CD4-positive, alpha-beta memory T cell (primary cell): ENCODE results near the gene PDK2. TPM values are rescaled to one million over a fixed set of nuclear protein-coding genes. Genes with fewer than 3 reads are reported as not detected.

ENCODE experiments used
- CTCF ChIA-PET: fragments of 350-600 bp; sonication (Branson Sonifier 250); formaldehyde crosslinking; loops from one replicate; lab custom pipeline; 2021; ENCODE audit warnings: inconsistent platforms; ENCODE audit not compliant: partially characterized antibody; lab: Charles Lee
- POLR2A ChIA-PET: fragments of 350-600 bp; sonication (Branson Sonifier 250); formaldehyde crosslinking; loops from one replicate; lab custom pipeline; 2021; ENCODE audit not compliant: partially characterized antibody; lab: Charles Lee
- DNase-seq, 5 donors: peaks; one replicate each; pipeline versions ENCODE4 v3.0.0 to v3.0.0-alpha.2; 2020 to 2022; ENCODE audit warnings: mixed read lengths in 1 of 5
- H3K27ac ChIP-seq: one replicate; pipeline ENCODE4 v1.7.0; 2013; ENCODE audit warnings: low read depth, low read length
- H3K27me3 ChIP-seq: 2 replicates; pipeline ENCODE4 v1.7.0; 2013; ENCODE audit warnings: mild to moderate bottlenecking, low read length, moderate library complexity; ENCODE audit not compliant: insufficient read depth
- H3K36me3 ChIP-seq: 2 replicates; pipeline ENCODE4 v1.7.0; 2013; ENCODE audit warnings: mild to moderate bottlenecking, low read length, moderate library complexity; ENCODE audit not compliant: insufficient read depth
- H3K4me1 ChIP-seq: 2 replicates; pipeline ENCODE4 v1.7.0; 2013; ENCODE audit warnings: mild to moderate bottlenecking, low read length, moderate library complexity; ENCODE audit not compliant: insufficient read depth
- H3K4me3 ChIP-seq, 2 donors: one replicate each; pipeline ENCODE4 v1.7.0; 2013; ENCODE audit warnings: low read length in 2 of 2, mild to moderate bottlenecking in 1 of 2
- H3K9me3 ChIP-seq, 2 donors: one replicate each; pipeline ENCODE4 v1.7.0; 2013; ENCODE audit warnings: low read length in 2 of 2, control low read depth in 1 of 2; ENCODE audit not compliant: control insufficient read depth in 1 of 2
- H3K27ac Mint-ChIP-seq, 7 donors: one replicate each; pipeline ENCODE4 v1.8.0; 2020 to 2021; ENCODE audit warnings: mixed read lengths in 7 of 7, mild to moderate bottlenecking in 6 of 7, inconsistent platforms in 3 of 7, moderate library complexity in 3 of 7
- H3K27me3 Mint-ChIP-seq, 2 donors: one replicate each; pipeline ENCODE4 v1.8.0; 2020 to 2021; ENCODE audit warnings: mixed read lengths in 2 of 2
- H3K36me3 Mint-ChIP-seq, 2 donors: one replicate each; pipeline ENCODE4 v1.8.0; 2020 to 2021; ENCODE audit warnings: mixed read lengths in 2 of 2, inconsistent platforms in 1 of 2, mild to moderate bottlenecking in 1 of 2
- H3K4me1 Mint-ChIP-seq, 4 donors: one replicate each; pipeline ENCODE4 v1.8.0; 2020 to 2021; ENCODE audit warnings: mixed read lengths in 4 of 4, mild to moderate bottlenecking in 1 of 4
- H3K4me3 Mint-ChIP-seq, 8 donors: one replicate each; pipeline ENCODE4 v1.8.0; 2020 to 2021; ENCODE audit warnings: mixed read lengths in 8 of 8, mild to moderate bottlenecking in 7 of 8, moderate library complexity in 6 of 8, inconsistent platforms in 3 of 8
- H3K9me3 Mint-ChIP-seq, 8 donors: one replicate each; pipeline ENCODE4 v1.8.0; 2020 to 2021; ENCODE audit warnings: mixed read lengths in 8 of 8, mild to moderate bottlenecking in 5 of 8, inconsistent platforms in 3 of 8, moderate library complexity in 1 of 8
- intact Hi-C: fragments of 100-400 bp; cut with micrococcal nuclease; formaldehyde crosslinking; loops from one replicate; pipeline ENCODE4 v1.15.1; 2023
- polyA plus RNA-seq, 2 donors: library from polyadenylated mRNA; unstranded; fragments of 300-500 nt; fragmentation: Illumina TruSeq; gene quantifications; one replicate each; pipeline ENCODE4 v1.2.3, GENCODE V29; 2021
- total RNA-seq, 2 experiments: library from RNA; stranded (reverse); gene quantifications; one replicate each; pipeline ENCODE4 v1.2.3, GENCODE V29; 2021

PDK2 gene
- total and polyA plus RNA-seq, 4 experiments from 2014 or later: 34.5 to 40.6 (median 37.8) TPM

DNA sequence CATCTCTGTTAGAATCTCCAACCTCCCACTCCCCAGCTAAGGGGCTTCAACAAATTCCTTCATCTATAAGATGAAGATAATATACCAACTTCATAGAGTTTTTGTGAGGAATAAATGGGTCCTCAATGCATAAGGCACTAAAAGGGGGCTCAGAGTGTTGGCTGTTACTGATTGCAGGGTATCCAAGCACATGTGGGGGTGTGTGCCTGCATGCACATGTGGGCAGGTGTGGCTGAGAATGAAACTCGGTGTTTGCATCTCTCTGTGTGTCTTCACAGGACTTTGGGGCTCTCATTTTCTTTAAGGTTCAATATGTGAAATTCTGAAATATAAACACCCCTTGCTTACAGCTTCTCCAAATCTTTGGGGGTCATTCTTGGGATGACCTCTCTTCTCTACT, 59.5 kb downstream of the PDK2 start:
- Histone ChIP-seq H3K27me3 (no peaks in the 10 kb centered on the region), H3K36me3 (no peaks in the 10 kb centered on the region), H3K4me1 (peaks cover 43% of the 10 kb centered on the region), H3K9me3 (no peaks in the 10 kb centered on the region), H3K27ac (no peak overlapping the region), H3K4me3 (no peak overlapping the region)
- CTCF ChIA-PET: interaction anchor here (1.0 to 1.7 kb wide), 4 partner anchors 11 to 60 kb away, joined by 3 to 7 read pairs (median 4); no protein-coding TSS in a partner anchor
- H3K9me3 Mint-ChIP-seq: no peaks in the 10 kb centered on the region
- peaks cover 16 to 46% (median 31%) of the 10 kb centered on the region in 4 donors for H3K4me1 Mint-ChIP-seq
- DNase-seq: no peak
- POLR2A ChIA-PET: interaction anchor here (0.6 to 2.3 kb wide), 3 partner anchors 9 to 15 kb away, joined by 3 to 9 read pairs (median 3); no protein-coding TSS in a partner anchor
- no peaks in the 10 kb centered on the region for H3K27me3 Mint-ChIP-seq
- no peak overlapping the region for H3K4me3 Mint-ChIP-seq
- peak overlapping the region; percentile 47 to 82 (median 59) for H3K27ac Mint-ChIP-seq
- peaks cover 0 to 10% of the 10 kb centered on the region in 2 donors for H3K36me3 Mint-ChIP-seq
- intact Hi-C loops: no loop called here

- DNase-seq: no peak
- peaks cover 16 to 49% (median 31%) of the 10 kb centered on the region in 4 donors for H3K4me1 Mint-ChIP-seq
- POLR2A ChIA-PET: interaction anchor here (0.6 to 2.3 kb wide), 2 partner anchors 10 to 16 kb away, joined by 3 to 9 read pairs; no protein-coding TSS in a partner anchor
- H3K4me3 Mint-ChIP-seq: no peak overlapping the region
- H3K27ac ChIP-seq: no peak overlapping the region
- H3K9me3 Mint-ChIP-seq: no peaks in the 10 kb centered on the region
- H3K27me3 Mint-ChIP-seq: no peaks in the 10 kb centered on the region
- no peaks in the 10 kb centered on the region for H3K36me3 ChIP-seq
- H3K27ac Mint-ChIP-seq: peak overlapping the region in 1 of 7 donors; percentile 52
- H3K36me3 Mint-ChIP-seq: peaks cover 0 to 10% of the 10 kb centered on the region in 2 donors
- no peaks in the 10 kb centered on the region for H3K9me3 ChIP-seq
- H3K4me3 ChIP-seq: no peak overlapping the region
- peaks cover 43% of the 10 kb centered on the region for H3K4me1 ChIP-seq
- CTCF ChIA-PET: interaction anchor here (1.0 to 1.7 kb wide), 5 partner anchors 9 to 61 kb away, joined by 3 to 7 read pairs (median 5); no protein-coding TSS in a partner anchor
- intact Hi-C loops: no loop called here
- H3K27me3 ChIP-seq: no peaks in the 10 kb centered on the region
Observed at GRCh38 chr17:50155115-50155819, 60.1 kb downstream of the PDK2 start.

DNA sequence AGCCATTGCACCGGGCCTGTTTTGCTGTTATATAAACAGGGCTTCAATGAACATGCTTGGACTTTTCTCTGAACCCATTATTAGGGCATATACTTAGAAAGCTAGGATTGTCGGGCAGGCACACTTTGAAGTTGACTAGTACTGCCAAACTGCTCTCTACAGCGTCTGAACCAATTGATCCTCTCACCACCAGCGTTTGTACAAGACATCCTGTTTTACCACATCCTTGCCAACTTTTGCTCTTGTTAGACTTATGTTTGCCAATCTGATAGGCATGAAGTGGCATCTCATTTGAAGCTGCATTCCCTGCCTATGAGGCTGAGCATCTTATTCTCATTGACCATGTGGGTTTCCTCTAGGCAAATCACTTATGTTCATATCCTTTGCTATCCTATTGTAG, 62.7 kb downstream of the PDK2 start:
- Histone ChIP-seq H3K4me3 (no peak overlapping the region), H3K27me3 (no peaks in the 10 kb centered on the region), H3K27ac (no peak overlapping the region), H3K9me3 (no peaks in the 10 kb centered on the region), H3K36me3 (no peaks in the 10 kb centered on the region), H3K4me1 (peaks cover 48% of the 10 kb centered on the region)
- Mint-ChIP-seq H3K9me3 (no peaks in the 10 kb centered on the region), H3K4me3 (peak overlapping the region in 3 of 8 donors; percentile 12 to 40 (median 28)), H3K27me3 (no peaks in the 10 kb centered on the region), H3K36me3 (no peaks in the 10 kb centered on the region), H3K27ac (peak overlapping the region in 5 of 7 donors; percentile 9 to 80 (median 74)), H3K4me1 (peaks cover 25 to 54% (median 40%) of the 10 kb centered on the region in 4 donors)
- intact Hi-C loops: no loop called here
- ChIA-PET CTCF (interaction anchor here (0.7 to 1.5 kb wide), 8 partner anchors 8 to 41 kb away, joined by 3 to 8 read pairs (median 4); no protein-coding TSS in a partner anchor), POLR2A (interaction anchor here (0.8 to 2.2 kb wide), 6 partner anchors 9 to 22 kb away, joined by 3 to 13 read pairs (median 5); no protein-coding TSS in a partner anchor)
- DNase-seq: peak in 1 of 5 donors; percentile 34

- Mint-ChIP-seq H3K9me3 (no peaks in the 10 kb centered on the region), H3K4me3 (peak overlapping the region; percentile 59 to 86 (median 74)), H3K4me1 (peaks cover 23 to 53% (median 30%) of the 10 kb centered on the region in 4 donors), H3K36me3 (no peaks in the 10 kb centered on the region), H3K27me3 (no peaks in the 10 kb centered on the region), H3K27ac (peak overlapping the region; percentile 45 to 99 (median 93))
- Histone ChIP-seq H3K27me3 (no peaks in the 10 kb centered on the region), H3K4me3 (peak overlapping the region; percentile 76 to 78), H3K36me3 (no peaks in the 10 kb centered on the region), H3K9me3 (no peaks in the 10 kb centered on the region), H3K27ac (peak overlapping the region; percentile 46), H3K4me1 (peaks cover 34% of the 10 kb centered on the region)
- peak; percentile 92 to 95 (median 93) for DNase-seq
- POLR2A ChIA-PET: interaction anchor here (0.5 to 2.8 kb wide), 9 partner anchors 12 to 315 kb away, joined by 3 to 102 read pairs (median 6); partner anchors contain the start of genes PPP1R9B and SAMD14
- CTCF ChIA-PET: interaction anchor here (0.6 to 2.8 kb wide), 22 partner anchors 8 to 835 kb away, joined by 3 to 118 read pairs (median 8); partner anchors contain the start of genes PPP1R9B and SAMD14
- intact Hi-C loops: loop anchor here (1.0 to 2.0 kb wide), 3 partner anchors 10 to 66 kb away; partner anchors contain the start of gene PDK2
Observed at GRCh38 chr17:50161023-50161910, 66.1 kb downstream of the PDK2 start.

Other genes starting within 250 kb of the PDK2 start
- gene TAC4, start 247.3 kb upstream of the PDK2 start, total RNA-seq: not detected
- not detected for gene TAC4, start 247.3 kb upstream of the PDK2 start, polyA plus RNA-seq
- 1 to 10 TPM in 1 of 2 experiments, under 1 TPM in 1; 0.70 to 1.2 TPM for gene DLX4, start 126.2 kb upstream of the PDK2 start, total RNA-seq
- gene DLX4, start 126.2 kb upstream of the PDK2 start, polyA plus RNA-seq: under 1 TPM; 0.22 to 0.33 TPM
- gene DLX3, start 100.1 kb upstream of the PDK2 start, total RNA-seq: not detected
- gene DLX3, start 100.1 kb upstream of the PDK2 start, polyA plus RNA-seq: not detected
- 10 to 100 TPM; 13.9 to 16.3 TPM for gene ITGA3, start 39.2 kb upstream of the PDK2 start, total RNA-seq
- 1 to 10 TPM; 1.6 to 4.8 TPM for gene ITGA3, start 39.2 kb upstream of the PDK2 start, polyA plus RNA-seq
- 1 to 10 TPM; 1.2 to 1.3 TPM for gene SAMD14, start 34.8 kb downstream of the PDK2 start, total RNA-seq
- gene SAMD14, start 34.8 kb downstream of the PDK2 start, polyA plus RNA-seq: under 1 TPM; 0.16 to 0.19 TPM
- 10 to 100 TPM; 97.5 to 99.7 TPM for gene PPP1R9B, start 55.3 kb downstream of the PDK2 start, total RNA-seq
- gene PPP1R9B, start 55.3 kb downstream of the PDK2 start, polyA plus RNA-seq: 1 to 10 TPM in 1 of 2 donors, under 1 TPM in 1; 0.48 to 2.2 TPM
- gene SGCA, start 70.7 kb downstream of the PDK2 start, total RNA-seq: not detected
- gene SGCA, start 70.7 kb downstream of the PDK2 start, polyA plus RNA-seq: not detected
- 1 to 10 TPM; 1.0 to 1.6 TPM for gene COL1A1, start 106.3 kb downstream of the PDK2 start, total RNA-seq
- not detected for gene COL1A1, start 106.3 kb downstream of the PDK2 start, polyA plus RNA-seq
- not detected for gene TMEM92, start 179.1 kb downstream of the PDK2 start, total RNA-seq
- not detected for gene TMEM92, start 179.1 kb downstream of the PDK2 start, polyA plus RNA-seq